LNCAP (cell line): ENCODE data around the gene PSIP1.

ENCODE experiments used
- TF ChIP-seq, protein P1 (sequence below): fragments of 450-650 bp; IDR thresholded peaks from 2 replicates; pipeline ENCODE4 v1.5.1; 2017; ENCODE audit warnings: mild to moderate bottlenecking

The PSIP1 gene

DNA sequence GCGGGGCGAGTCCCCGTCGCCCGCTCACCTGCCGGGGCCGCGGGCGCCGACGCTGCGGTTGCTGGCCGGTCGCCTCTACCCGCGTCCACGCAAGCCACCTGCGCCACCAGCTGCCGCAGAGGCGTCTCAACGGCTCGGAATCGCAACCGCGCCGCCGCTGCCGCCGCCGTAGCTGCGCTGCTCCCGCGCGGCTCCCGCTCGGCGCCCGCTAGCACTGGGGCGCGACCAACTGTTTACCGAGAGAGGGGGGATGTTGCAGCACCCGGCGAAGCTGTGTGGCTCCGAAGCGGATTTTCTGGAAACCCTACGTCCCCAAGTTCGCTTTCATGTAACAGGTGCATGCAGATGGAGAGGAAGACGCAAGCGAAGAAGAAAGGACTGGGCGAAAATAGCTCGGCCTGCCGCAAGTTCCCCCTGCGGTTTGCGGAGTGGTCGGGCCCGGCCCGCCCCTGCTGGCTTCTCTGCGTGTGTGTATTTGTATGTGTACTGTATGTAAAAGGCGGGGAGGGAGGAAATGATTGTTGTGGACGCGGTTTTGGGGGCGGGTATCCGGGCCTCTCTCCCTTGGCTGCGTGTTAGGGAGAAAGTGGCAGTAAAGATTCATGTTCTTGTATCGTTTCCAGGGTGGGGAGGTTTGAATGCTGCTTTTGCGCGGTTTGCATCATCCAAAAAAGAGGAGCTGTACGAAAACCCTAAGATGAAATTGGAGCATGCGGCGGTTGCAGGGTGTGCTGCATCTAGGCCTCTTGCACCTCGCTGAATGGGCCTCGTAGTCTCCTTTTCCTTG lies at the start of gene PSIP1:
Gene PSIP1 (minus strand): TSS at position 182 of the 787 bp plus-strand sequence. CDS start 782 bp downstream, outside the sequence.
- TF ChIP-seq, protein P1, sequence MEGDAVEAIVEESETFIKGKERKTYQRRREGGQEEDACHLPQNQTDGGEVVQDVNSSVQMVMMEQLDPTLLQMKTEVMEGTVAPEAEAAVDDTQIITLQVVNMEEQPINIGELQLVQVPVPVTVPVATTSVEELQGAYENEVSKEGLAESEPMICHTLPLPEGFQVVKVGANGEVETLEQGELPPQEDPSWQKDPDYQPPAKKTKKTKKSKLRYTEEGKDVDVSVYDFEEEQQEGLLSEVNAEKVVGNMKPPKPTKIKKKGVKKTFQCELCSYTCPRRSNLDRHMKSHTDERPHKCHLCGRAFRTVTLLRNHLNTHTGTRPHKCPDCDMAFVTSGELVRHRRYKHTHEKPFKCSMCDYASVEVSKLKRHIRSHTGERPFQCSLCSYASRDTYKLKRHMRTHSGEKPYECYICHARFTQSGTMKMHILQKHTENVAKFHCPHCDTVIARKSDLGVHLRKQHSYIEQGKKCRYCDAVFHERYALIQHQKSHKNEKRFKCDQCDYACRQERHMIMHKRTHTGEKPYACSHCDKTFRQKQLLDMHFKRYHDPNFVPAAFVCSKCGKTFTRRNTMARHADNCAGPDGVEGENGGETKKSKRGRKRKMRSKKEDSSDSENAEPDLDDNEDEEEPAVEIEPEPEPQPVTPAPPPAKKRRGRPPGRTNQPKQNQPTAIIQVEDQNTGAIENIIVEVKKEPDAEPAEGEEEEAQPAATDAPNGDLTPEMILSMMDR: no peak

DNA sequence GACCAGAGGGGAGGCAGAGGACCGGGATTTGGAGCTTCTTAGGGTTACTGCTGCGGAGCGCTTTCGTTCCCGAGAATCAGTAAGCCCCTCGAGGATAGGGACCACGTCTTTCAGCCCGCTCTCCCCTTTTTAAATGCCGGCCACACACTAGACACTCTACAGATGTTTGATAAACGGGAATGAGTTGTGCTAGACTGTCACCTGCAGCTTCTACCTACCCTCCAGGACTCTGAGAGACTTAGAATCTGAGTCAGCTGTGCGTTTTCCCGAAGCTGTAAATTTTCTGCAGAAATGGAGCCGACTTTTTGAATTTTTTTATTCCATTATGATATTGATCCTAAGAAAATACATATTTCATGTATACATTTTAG lies 42.7 kb upstream of the PSIP1 start:
- TF ChIP-seq, protein P1: no peak

DNA sequence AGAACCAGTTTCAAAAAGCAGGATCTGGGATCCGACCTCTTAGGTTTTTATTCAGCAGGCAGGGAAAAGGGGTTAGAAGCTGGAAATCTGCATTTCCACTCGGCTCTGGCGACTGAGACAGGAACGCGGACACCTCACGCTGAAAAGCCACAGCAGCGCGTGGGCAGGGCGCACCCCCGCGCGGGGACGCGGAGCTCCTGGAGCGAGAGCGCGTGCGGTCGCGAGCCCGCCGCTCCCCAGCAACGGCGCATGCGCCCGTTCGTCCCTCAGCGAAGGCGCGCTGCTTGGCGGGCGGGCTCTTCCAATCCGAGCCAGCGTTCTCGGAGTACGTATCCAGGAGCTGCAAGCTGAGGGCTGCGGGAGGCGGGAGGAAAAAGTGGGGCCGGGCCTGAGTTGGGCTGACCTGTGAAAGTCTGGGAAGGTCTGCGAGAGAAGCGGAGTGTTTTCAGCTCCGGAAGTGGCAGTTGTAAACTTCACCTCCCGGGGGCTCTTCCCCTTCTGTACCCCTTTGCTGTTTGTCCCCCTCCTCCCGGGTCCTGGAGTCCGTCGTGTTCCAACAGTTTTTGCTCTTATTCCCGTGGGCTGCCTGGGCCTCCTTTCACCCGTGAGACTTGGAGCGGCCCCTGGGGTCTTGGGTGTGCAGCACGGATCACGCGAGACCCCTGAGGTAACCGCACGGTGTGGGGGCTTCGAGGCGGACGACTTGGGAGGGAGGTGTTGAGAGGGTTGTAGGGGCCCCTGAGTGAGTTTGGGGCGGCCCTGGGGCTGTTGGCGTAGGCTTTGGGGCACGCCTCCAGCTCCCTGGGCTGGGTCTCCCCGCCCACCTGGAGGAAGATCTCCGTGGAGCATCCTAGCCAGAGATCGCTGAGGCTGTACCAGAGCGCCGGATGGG lies 42.1 kb upstream of the PSIP1 start, which contains the start of gene CCDC171:
Gene CCDC171 (plus strand): TSS at position 408 of the 892 bp plus-strand sequence. CDS start 11,046 bp downstream, outside the sequence.
- TF ChIP-seq, protein P1: no peak

DNA sequence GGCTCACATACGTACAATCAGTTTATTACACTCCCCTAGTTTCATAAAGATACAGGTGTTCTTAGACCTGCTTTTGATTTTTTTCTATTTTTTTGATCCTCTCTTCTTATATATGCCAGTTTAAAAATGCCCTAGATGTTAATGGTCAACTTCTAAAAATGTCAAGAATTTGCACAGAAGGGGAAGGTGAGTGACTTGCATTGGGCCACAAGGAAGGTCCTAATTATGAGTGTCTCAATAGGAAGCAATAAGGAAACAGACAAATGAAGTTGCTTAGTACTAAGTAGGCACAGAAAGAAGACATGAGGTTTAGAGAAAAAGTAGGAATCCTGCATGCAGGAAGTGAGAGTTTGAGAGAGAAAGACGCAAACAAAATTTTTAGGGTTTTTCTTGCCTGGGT lies 38.8 kb upstream of the PSIP1 start:
- TF ChIP-seq, protein P1: no peak

DNA sequence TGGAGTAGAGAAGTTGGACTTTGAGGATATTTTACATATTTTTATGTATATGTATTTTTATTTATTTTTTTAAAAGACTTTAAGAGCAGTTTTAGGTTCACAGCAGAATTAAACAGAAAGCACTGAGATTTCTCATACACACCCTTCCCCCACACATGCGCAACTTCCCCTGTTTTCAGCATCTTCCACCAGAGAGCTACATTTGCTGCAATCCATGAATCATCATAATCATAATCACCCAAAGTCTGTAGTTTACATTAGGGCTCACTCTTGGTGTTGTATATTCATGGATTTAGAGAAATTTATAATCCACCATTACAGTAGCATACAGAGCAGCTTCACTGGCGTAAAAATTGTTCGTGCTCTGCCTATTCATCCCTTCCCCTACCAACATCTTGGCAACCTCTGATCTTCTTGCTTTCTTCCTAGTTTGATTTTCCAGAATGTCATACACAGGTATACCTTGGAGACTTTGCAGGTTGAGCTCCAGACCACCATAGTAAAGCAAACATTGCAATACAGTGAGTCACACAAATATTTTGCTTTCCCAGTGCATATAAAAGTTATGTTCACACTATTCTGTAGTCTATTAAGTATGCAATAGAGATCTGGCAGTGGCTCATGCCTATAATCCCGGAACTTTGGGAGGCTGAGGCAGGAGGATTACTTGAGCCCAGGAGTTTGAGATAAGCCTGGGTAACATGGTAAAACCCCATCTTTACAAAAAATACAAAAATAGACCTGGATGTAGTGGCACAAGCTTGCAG lies 32.5 kb upstream of the PSIP1 start:
- TF ChIP-seq, protein P1: no peak

DNA sequence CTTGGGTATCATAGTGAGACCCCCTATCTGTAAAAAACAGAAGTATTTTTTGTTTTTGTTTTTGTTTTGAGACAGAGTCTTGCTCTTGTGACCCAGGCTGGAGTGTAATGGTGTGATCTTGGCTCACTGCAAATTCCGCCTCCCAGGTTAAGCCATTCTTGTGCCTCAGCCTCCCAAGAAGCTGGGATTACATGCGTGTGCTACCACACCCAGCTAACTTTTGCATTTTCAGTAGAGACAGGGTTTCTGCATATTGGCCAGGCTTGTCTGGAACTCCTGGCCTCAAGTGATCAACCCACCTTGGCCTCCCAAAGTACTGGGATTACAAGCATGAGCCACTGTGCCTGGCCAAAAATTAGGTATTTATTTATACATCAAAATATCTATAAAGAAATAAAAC lies 31.9 kb upstream of the PSIP1 start:
- TF ChIP-seq, protein P1: no peak

DNA sequence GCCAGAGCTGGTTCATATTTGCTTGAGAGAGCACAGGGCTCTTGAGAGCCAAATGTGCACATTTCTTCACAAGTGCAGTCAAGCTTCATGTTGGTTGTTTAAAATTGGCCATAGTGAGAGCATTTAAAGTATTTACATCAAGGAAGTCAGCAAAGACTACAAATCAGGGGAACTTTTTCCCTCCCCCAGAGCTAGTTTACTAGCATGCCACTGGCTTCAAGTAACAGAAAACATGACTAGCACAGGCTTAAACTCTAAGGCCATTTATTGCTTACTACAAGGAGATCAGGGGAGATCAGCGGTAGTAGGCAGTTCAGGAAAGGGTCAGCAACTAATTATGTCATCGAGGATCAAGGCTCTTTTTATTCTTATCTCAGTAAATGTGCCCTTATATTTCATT lies 31.1 kb upstream of the PSIP1 start:
- TF ChIP-seq, protein P1: no peak
